Measurements from ENCODE around the gene NSFL1C. TPM values are rescaled to one million over a fixed set of nuclear protein-coding genes. Genes with fewer than 3 reads are reported as not detected.

NSFL1C gene
- total and polyA plus RNA-seq, 2 experiments from 2014 or later = 48.9 to 92.2 TPM

DNA sequence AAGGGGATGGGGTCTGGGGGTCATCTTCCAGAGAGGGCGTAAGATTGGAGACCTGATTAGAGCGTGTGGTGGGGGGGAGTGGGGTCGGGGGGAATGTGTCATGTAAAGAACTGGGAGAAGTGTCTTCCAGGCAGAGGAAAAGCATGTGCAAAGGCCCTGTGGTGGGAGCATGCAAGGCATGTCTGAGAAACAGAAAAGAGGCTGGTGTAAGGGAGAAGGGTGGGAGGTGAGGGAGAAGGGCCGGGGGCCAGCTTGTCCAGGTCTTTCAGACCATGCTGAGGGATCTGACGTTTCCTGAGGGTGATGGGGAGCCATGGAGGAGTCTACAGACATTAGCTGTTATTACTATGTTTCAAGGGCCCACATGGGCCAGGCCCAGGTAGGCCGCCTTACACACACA lies 43.4 kb downstream of the NSFL1C start:
- no peak overlapping the region for H3K4me3 ChIP-seq
- H3K36me3 ChIP-seq (ENCODE audit: insufficient read depth) = no peaks in the 10 kb centered on the region
- H3F3A ChIP-seq (replicated peaks; ENCODE audit: low read depth) = peaks cover 3% of the 10 kb centered on the region; the same call in 1 of the 2 replicates
- Mint-ChIP-seq H3K36me3 (ENCODE audit: low read depth) (peaks cover 6% of the 10 kb centered on the region; the same call in 2 of the 3 replicates), H3K4me1 (peaks cover 27% of the 10 kb centered on the region), H3K4me3 (no peak overlapping the region), H3K9me3 (peaks cover 20% of the 10 kb centered on the region), H3K27me3 (ENCODE audit: insufficient read depth, low read depth, poor library complexity) (peaks cover 8% of the 10 kb centered on the region), H3K27ac (no peak overlapping the region)
- peaks cover 11% of the 10 kb centered on the region for H3K4me1 ChIP-seq (ENCODE audit: insufficient read depth)
- DNase-seq (ENCODE audit: low spot score) (no peak), ATAC-seq (no peak)
- no peaks in the 10 kb centered on the region for H3K27me3 ChIP-seq (ENCODE audit: insufficient read depth)
- H3K9me2 ChIP-seq (ENCODE audit: insufficient read depth) = 0 out of 2 replicates have a peak, but pooled peaks cover 3% of the 10 kb centered on the region
- H3K79me2 ChIP-seq (replicated peaks; ENCODE audit: insufficient read depth) = no peaks in the 10 kb centered on the region
- H4K20me1 ChIP-seq (replicated peaks; ENCODE audit: insufficient read depth) = no peaks in the 10 kb centered on the region
- no peak overlapping the region for H3K27ac ChIP-seq (ENCODE audit: low read depth)
- TF ChIP-seq STAT1 (IDR thresholded peaks at IDR 0.05; ENCODE audit: unreplicated experiment) (no peak), CREB1 (CRISPR knock-in tag; IDR thresholded peaks at IDR 0.05; ENCODE audit: low read depth) (no peak), EZH2phosphoT487 (IDR thresholded peaks at IDR 0.05; ENCODE audit: unreplicated experiment) (no peak), NANOG (IDR thresholded peaks at IDR 0.05; ENCODE audit: borderline replicate concordance) (no peak), ZNF114 (CRISPR knock-in tag; IDR thresholded peaks at IDR 0.05) (no peak), ZNF331 (CRISPR knock-in tag; IDR thresholded peaks at IDR 0.05; ENCODE audit: low read depth) (no peak), EZH2 (IDR thresholded peaks at IDR 0.05; ENCODE audit: low read depth, unreplicated experiment) (no peak), JUNB (IDR thresholded peaks at IDR 0.05; ENCODE audit: unreplicated experiment) (no peak)
- TF ChIP-seq, protein P1, sequence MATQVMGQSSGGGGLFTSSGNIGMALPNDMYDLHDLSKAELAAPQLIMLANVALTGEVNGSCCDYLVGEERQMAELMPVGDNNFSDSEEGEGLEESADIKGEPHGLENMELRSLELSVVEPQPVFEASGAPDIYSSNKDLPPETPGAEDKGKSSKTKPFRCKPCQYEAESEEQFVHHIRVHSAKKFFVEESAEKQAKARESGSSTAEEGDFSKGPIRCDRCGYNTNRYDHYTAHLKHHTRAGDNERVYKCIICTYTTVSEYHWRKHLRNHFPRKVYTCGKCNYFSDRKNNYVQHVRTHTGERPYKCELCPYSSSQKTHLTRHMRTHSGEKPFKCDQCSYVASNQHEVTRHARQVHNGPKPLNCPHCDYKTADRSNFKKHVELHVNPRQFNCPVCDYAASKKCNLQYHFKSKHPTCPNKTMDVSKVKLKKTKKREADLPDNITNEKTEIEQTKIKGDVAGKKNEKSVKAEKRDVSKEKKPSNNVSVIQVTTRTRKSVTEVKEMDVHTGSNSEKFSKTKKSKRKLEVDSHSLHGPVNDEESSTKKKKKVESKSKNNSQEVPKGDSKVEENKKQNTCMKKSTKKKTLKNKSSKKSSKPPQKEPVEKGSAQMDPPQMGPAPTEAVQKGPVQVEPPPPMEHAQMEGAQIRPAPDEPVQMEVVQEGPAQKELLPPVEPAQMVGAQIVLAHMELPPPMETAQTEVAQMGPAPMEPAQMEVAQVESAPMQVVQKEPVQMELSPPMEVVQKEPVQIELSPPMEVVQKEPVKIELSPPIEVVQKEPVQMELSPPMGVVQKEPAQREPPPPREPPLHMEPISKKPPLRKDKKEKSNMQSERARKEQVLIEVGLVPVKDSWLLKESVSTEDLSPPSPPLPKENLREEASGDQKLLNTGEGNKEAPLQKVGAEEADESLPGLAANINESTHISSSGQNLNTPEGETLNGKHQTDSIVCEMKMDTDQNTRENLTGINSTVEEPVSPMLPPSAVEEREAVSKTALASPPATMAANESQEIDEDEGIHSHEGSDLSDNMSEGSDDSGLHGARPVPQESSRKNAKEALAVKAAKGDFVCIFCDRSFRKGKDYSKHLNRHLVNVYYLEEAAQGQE (IDR thresholded peaks at IDR 0.05; ENCODE audit: unreplicated experiment) = no peak
- TF ChIP-seq, protein P2, sequence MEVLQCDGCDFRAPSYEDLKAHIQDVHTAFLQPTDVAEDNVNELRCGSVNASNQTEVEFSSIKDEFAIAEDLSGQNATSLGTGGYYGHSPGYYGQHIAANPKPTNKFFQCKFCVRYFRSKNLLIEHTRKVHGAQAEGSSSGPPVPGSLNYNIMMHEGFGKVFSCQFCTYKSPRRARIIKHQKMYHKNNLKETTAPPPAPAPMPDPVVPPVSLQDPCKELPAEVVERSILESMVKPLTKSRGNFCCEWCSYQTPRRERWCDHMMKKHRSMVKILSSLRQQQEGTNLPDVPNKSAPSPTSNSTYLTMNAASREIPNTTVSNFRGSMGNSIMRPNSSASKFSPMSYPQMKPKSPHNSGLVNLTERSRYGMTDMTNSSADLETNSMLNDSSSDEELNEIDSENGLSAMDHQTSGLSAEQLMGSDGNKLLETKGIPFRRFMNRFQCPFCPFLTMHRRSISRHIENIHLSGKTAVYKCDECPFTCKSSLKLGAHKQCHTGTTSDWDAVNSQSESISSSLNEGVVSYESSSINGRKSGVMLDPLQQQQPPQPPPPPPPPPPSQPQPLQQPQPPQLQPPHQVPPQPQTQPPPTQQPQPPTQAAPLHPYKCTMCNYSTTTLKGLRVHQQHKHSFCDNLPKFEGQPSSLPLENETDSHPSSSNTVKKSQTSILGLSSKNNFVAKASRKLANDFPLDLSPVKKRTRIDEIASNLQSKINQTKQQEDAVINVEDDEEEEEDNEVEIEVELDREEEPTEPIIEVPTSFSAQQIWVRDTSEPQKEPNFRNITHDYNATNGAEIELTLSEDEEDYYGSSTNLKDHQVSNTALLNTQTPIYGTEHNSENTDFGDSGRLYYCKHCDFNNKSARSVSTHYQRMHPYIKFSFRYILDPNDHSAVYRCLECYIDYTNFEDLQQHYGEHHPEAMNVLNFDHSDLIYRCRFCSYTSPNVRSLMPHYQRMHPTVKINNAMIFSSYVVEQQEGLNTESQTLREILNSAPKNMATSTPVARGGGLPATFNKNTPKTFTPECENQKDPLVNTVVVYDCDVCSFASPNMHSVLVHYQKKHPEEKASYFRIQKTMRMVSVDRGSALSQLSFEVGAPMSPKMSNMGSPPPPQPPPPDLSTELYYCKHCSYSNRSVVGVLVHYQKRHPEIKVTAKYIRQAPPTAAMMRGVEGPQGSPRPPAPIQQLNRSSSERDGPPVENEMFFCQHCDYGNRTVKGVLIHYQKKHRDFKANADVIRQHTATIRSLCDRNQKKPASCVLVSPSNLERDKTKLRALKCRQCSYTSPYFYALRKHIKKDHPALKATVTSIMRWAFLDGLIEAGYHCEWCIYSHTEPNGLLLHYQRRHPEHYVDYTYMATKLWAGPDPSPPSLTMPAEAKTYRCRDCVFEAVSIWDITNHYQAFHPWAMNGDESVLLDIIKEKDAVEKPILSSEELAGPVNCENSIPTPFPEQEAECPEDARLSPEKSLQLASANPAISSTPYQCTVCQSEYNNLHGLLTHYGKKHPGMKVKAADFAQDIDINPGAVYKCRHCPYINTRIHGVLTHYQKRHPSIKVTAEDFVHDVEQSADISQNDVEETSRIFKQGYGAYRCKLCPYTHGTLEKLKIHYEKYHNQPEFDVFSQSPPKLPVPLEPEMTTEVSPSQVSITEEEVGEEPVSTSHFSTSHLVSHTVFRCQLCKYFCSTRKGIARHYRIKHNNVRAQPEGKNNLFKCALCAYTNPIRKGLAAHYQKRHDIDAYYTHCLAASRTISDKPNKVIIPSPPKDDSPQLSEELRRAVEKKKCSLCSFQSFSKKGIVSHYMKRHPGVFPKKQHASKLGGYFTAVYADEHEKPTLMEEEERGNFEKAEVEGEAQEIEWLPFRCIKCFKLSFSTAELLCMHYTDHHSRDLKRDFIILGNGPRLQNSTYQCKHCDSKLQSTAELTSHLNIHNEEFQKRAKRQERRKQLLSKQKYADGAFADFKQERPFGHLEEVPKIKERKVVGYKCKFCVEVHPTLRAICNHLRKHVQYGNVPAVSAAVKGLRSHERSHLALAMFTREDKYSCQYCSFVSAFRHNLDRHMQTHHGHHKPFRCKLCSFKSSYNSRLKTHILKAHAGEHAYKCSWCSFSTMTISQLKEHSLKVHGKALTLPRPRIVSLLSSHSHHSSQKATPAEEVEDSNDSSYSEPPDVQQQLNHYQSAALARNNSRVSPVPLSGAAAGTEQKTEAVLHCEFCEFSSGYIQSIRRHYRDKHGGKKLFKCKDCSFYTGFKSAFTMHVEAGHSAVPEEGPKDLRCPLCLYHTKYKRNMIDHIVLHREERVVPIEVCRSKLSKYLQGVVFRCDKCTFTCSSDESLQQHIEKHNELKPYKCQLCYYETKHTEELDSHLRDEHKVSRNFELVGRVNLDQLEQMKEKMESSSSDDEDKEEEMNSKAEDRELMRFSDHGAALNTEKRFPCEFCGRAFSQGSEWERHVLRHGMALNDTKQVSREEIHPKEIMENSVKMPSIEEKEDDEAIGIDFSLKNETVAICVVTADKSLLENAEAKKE (CRISPR knock-in tag; IDR thresholded peaks at IDR 0.05) = no peak
- TF ChIP-seq, protein P3, sequence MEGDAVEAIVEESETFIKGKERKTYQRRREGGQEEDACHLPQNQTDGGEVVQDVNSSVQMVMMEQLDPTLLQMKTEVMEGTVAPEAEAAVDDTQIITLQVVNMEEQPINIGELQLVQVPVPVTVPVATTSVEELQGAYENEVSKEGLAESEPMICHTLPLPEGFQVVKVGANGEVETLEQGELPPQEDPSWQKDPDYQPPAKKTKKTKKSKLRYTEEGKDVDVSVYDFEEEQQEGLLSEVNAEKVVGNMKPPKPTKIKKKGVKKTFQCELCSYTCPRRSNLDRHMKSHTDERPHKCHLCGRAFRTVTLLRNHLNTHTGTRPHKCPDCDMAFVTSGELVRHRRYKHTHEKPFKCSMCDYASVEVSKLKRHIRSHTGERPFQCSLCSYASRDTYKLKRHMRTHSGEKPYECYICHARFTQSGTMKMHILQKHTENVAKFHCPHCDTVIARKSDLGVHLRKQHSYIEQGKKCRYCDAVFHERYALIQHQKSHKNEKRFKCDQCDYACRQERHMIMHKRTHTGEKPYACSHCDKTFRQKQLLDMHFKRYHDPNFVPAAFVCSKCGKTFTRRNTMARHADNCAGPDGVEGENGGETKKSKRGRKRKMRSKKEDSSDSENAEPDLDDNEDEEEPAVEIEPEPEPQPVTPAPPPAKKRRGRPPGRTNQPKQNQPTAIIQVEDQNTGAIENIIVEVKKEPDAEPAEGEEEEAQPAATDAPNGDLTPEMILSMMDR (conservative IDR thresholded peaks at IDR 0.05; ENCODE audit: low read depth in 2 of 2) = no peak
- TF ChIP-seq, protein P4, sequence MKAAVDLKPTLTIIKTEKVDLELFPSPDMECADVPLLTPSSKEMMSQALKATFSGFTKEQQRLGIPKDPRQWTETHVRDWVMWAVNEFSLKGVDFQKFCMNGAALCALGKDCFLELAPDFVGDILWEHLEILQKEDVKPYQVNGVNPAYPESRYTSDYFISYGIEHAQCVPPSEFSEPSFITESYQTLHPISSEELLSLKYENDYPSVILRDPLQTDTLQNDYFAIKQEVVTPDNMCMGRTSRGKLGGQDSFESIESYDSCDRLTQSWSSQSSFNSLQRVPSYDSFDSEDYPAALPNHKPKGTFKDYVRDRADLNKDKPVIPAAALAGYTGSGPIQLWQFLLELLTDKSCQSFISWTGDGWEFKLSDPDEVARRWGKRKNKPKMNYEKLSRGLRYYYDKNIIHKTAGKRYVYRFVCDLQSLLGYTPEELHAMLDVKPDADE (IDR thresholded peaks at IDR 0.05) = no peak
- H2AFZ ChIP-seq = no peak overlapping the region
- no peak overlapping the region for H3K4me2 ChIP-seq
